ENCODE results near the gene RASGRP2.

- no peak for TF ChIP-seq CTCF (IDR thresholded peaks at IDR 0.05)
- no peak for TF ChIP-seq POLR2A (IDR thresholded peaks at IDR 0.05)
- no peak for TF ChIP-seq EP300 (IDR thresholded peaks at IDR 0.05)
Measured at GRCh38 chr11:64686466-64687170, 57.3 kb downstream of the RASGRP2 start.

Measured in upper lobe of left lung (tissue), 4 donors.